ENCODE results near the gene STK10. TPM values are rescaled to one million over a fixed set of nuclear protein-coding genes. Genes with fewer than 3 reads are reported as not detected.
A peak's percentile ranks its signal among the peaks of the same experiment; 100 is the strongest.

STK10 gene
- total RNA-seq, 1 donor from 2014 or later, result 22.3 TPM

DNA sequence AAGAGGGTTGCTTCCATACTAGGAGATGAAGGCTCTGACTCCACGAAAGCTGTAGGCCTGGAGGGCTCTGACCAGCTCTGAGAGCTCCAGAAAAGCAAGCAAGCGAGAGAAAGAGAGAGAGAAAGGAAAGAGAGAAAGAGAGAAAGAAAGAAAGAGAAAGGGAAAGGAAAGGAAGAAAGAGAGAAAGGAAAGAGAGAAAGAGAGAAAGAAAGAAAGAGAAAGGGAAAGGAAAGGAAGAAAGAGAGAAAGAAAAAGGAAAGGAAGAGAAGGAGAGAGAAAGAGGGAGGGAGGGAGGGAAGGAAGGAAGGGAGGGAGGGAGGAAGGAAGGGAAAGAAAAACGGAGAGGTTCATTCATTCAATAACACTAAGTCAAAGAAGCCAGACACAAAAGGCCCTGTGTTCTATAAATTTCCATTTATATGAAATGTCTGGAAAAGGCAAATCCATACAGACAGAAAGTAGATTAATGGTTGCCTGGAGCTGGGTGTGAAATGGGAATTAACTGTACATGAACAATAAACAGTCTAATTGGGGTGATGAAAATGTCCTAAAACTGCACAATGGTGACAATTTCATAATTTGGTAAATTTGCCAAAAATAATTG, 1.8 kb upstream of the STK10 start:
- DNase-seq (ENCODE audit: low read depth), result no peak

DNA sequence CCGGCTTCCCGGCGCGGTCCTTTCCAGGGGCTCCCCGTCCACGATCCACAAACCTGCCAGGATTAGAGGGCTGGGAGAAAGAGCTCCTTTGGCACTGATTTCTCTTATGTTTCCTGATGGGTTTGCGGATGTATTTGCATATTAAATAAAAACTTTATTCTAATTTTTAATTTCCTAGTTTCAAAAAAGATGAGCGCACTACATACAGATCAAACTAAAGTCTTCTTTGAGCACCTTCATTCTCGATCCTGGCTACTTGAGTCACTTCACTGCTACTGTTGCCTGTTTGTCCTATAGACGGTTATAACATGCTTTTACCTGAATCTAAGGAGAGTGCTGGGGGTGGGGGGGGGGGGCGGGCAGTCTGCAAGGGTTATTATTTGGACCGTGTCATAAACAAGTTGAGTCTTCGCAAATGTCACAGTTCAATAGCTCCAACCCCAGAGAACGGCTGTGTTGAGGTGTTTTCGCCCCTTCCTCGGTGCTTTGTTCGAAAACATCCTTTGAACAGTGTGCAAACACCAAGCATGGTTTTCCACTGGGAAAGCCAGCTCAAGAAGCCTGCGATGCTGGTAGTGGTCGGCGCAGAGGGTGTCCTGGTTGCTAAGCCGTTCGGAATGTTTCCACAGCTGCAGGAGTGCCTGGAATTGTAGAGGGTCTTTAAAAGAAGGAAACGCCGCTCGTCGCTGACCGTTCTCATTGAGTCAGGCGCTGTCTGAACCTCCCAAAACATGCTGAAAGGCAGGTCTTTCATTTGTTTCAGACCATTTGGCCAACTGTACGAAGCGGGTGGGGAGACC, 1.1 kb upstream of the STK10 start:
- no peak for DNase-seq (ENCODE audit: low read depth)

DNA sequence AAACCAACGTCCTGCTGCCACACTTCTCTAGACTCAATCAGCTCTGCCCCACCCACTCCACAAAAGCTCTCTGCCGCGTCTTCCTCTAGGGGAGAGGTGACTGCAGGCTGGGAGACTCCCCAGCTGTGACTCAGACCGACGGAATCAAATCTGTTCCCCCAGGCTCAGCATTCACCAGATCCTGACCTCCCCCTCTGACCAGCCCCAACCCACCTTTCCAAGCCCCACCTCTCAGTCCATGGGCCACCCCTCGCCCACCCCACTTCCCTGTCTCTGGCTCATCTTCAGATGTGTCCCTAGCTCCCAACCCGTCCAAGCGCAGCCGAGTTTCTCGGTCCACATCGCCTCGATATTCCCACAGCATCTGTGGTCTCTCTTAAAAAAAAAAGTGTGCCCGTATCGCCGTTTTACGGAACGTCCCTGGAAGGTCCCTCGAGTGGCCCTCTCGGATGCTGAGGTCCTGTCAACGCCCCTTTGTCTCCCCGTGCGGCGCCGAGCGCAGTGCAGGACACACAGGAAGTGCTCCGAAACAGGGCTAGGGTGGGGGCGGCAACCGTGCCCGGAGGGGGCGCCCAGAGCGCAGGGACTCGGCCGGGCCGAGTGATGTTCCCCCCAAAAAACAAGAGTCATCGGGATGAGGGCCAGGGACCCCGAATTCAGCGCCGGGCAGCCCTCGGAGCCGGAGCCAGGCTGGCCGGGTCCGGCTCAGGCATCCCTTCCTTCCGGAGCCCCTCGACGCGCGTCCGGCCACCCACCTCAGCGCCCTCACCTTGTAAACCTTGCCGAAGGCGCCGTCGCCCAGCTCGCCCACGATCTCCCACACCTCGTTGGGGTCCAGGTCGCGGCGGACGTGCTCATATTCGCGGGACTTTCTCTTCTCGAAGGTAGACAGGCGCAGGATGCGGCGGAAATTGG, 649 bp downstream of the STK10 start:
- peak; percentile 66 for DNase-seq (ENCODE audit: low read depth)

DNA sequence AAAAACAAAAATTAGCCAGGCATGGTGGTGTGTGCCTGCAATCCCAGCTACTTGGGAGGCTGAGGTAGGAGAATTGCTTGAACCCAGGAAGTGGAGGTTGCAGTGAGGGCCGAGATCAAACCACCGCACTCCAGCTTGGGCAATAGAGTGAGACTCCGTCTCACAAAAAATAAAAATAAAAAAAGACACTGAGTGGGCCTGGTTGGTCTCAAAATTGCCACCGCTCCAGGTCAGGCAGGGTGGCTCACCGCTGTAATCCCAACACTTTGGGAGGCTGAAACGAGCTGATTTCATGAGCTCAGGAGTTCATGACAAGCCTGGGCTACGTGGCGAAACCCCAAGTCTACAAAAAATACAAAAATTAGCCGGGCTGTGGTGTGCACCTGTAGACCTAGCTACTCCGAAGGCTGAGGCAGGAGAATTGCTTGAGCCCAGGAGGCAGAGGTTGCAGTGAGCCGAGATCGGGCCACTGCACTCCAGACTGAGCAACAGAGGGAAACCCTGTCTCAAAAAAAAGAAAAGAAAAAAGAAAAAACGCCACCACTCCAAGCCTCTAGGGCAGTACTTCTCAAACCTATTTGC, 1.8 kb downstream of the STK10 start:
- no peak for DNase-seq (ENCODE audit: low read depth)

DNA sequence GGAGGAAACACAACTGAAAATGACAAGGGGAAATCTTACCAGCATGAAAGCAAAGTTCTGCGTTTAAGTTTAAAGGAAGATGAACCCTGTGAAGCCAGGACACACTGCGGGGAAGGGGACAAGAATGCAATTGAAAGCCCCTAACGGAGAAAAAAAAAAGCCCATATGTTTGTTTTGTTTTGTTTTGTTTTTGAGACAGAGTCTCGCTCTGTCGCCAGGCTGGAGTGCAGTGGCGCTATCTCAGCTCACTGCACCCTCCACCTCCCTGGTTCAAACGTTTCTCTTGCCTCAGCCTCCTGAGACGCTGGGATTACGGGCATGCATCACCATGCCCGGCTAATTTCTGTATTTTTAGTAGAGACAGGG, 2.9 kb downstream of the STK10 start:
- DNase-seq (ENCODE audit: low read depth), result no peak

DNA sequence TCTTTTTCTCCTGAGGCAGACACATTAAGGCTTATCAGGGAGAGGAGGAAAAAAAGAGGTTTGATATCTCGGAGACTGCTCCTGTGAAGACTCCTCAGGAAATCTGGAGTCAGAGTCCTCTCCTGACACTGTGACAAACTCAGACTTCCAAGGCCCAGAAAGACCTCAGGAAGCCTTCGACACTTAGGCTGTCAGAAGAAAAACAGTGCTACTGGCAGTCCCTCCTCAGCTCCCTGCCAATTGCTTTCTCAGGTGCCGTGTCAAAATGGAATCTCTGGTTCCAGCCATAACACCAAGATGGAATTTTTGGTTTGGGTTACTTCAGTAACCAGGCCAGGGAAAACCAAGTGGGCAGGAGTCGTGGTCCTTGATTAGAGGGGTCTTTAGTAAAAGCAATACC, 4.1 kb downstream of the STK10 start:
- DNase-seq (ENCODE audit: low read depth), result no peak

DNA sequence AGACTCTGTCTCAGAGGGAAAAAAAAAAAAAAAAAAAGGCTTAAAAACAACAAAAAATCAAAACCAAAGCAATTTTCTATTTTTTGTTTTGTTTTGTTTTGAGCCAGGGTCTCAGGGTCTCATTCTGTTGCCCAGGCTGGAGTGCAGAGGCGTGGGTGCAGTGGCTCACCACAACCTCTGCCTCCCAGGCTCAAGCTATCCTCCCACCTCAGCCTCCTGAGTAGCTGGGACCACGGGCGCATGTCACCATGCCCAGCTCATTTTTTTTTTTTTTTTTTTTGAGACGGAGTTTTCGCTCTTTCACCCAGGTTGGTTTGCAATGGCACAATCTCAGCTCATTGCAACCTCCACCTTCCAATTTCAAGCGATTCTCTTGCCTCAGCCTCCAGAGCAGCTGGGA, 5.7 kb downstream of the STK10 start:
- DNase-seq (ENCODE audit: low read depth), result no peak

DNA sequence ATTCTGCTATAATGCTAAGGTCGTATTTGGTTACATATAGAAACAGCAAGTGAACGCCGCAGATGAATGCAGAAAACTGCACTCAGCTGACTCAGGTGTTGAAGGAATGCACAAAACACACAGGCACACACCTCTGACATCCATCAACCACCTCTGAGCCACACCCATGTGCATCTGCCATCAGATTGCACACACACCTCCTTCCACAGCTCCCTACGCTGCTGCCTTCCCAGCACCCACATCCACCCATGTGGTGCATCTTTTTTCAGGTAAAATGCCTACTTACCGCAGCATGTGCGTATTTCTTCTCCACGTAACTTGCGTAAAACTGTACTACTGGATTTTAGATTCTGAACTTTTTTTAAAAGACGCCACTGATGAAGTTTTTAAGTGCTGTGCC, 7.1 kb downstream of the STK10 start:
- no peak for DNase-seq (ENCODE audit: low read depth)

DNA sequence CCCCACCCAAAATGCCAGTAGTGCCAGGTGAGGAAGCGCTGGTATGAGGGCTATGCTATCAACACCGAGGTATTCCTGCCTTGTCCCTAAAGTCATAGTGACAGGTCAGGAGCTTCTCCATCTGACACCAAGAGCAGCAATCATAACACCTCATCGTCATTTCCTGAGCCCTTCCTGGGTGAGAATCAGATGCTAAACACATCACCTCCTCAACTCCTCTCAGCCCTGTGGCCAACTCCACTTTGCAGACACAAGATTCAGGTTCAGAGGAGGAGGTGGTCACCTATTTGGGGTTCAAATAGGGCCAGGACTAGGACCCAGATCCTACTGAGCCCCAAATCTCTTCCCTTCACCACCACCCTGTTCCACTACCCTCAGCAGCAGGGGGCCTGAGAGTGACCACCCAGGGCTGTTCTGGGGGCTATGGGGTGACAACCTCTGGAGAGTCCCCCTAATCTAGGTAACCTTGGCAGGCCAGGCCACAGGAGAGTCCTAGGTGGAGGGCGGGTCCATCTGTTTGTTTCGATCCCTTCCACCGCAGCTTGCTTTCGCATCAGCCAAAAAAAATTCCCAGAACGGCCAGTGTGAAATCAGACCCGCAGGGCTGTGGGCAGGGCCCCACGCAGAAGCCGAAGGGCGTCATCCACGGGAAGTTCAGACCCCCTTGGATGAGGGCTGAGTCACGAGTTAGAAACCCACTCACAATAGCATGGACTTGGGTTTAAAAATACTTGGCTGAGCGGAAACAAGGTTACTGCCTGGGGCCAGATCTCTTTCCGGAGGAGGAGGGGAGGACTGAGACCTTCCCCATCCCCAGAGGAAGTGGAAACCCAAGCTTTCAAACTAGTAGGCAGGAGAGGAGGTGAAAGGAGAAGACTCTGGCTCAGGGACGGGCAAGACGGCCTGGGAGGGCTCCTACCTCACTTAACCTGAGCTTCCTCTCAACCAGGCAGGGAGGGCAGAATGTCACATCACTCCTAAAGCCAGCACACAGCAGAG, 8.7 kb downstream of the STK10 start:
- DNase-seq (ENCODE audit: low read depth), result no peak

DNA sequence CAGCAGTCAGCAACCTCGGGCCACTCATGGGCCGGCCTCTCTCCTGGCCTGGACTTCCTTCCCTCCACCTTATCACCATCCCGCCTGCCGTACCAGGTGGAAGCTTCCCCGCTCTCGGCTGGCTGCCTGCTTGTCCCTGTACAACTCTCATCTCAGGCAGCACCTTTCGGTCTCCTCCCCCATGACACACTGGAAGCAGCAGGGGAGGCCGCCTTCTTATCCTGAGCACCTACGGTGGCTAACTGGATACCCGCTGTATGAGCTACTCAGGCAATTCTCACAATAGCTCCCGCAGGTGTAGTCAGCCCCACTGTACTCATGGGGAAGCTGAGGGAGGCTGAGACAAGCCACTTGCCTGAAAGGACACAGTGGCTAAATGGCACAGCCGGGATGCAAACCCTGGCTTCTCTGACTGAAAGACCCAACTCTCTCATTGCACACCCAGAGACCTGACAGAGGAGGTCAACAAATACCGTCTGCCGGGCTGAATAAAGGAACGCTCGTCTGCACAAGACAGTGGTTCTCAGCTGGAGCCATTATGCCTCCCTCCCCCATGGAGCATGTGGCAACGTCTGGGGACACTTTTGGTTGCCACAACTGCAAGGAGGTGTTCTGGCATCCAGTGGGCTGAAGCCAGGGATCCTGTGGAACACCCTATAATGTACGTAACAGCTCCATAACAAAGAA, 9.6 kb downstream of the STK10 start:
- DNase-seq (ENCODE audit: low read depth), result no peak

DNA sequence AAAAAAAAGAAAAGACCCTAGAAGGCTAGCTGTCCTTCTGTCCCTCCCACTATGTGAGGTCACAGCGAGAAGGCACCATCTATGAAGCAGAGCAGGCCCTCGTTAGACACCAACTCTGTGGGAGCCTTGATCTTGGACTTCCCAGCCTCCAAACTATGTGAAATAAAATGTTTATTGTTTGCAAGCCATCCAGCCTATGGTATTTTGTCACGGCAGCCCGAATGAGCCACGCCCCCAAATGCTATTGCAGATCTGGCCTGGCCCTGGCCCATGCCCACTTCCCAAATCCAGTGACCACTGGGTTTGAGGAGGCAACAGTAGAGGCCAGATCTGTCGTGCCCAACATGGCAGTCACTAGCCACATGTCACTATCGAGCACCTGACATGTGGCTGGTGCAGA, 10.8 kb downstream of the STK10 start:
- DNase-seq (ENCODE audit: low read depth), result no peak

DNA sequence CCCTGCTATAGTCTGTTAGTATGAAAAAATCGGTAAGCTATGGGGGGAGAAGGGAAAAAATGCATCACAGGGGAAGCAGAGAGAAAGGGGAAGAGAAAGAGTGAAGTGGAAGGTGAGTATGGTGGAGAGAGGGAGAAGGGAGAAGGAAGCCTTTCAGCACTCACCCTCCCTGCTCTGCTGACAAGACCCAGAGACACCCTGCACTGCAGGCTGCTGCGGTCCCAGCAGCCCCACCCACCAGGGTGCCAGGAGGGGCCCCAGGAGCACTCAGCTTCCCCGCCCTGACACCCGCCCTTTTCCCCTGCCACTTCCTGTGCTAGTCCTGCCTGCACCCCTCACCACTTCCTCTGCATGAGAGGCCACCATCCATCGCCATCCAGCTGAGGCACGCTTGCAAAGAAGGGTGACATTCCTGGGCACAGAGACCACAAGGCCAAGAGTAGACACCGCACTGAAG, 12.7 kb downstream of the STK10 start:
- DNase-seq (ENCODE audit: low read depth), result no peak

DNA sequence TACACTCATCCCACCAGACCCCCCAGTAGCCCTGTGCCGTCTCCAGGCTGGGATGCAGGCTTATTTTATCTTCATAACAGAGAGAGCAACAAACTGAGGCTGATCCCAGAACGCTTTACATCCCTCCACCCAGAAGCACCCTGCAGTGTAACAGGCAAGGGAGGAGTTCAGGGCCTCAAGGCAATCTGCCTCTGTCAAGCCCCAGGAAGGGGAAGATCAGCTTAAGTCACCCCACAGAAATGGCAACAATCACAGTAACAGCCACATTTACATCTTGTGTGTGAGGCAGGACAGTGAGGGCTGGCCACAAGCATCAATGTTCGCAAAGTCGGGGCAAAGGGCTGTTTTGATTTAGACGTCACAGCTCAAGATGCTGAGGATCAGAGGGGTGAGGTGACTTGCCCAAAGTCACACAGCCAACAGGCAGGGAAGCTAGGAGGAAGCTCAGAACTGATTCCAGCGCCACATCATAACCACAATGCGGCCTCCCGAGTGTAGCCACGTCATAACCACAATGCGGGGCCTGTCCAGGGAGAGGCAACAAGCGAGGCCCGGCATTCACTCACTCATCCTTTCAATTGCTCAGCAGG, 14.4 kb downstream of the STK10 start:
- DNase-seq (ENCODE audit: low read depth), result peak; percentile 42

DNA sequence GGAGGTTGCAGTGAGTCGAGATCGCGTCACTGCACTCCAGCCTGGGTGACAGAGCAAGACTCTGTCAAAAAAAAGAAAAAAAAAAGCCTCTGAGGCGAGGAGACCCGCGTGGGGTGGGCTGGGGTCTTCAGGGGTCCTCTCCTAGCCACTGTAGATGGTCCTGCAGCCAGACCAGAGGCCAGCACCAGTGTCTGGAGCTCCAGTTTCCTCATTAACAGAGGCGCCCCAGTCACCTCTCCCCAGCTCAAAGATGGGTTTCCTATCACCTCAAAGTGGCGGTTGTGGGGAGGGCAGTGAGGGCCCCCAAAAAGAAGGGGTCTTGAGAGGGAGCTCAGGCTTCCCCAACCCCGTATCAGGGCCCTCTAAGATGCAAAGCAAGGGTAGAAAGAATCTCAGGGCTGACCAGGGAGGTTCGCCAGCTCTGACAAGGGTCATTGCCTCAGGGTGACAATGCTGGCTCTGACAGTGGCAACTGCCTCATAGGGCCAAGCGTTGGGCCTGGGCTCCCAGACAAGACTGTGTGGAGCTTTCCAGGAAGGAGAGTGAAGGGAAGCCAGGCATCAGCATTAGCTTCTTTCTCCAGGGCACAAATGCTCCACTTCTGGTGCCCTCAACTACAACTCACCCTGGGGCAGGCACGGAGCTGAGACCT, 15.0 kb downstream of the STK10 start:
- DNase-seq (ENCODE audit: low read depth), result no peak

DNA sequence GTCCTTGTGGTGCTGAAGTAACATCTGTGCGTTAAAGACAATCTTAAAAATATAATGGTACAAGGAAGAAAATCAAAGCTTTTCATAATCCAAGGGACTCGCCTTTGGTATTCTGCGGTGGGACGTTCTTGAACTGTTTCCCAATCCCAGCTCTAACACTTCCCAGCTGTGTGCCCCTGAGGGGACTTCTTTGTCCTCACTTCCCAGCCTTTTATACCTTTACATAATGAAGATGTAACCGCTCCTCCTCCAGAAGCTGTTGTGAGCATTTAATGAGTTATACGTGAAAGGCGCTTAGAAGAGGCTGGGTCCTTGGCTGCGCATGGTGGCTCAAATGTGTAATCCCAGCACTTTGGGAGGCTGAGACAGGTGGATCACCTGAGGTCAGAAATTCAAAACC, 16.9 kb downstream of the STK10 start:
- DNase-seq (ENCODE audit: low read depth), result no peak

DNA sequence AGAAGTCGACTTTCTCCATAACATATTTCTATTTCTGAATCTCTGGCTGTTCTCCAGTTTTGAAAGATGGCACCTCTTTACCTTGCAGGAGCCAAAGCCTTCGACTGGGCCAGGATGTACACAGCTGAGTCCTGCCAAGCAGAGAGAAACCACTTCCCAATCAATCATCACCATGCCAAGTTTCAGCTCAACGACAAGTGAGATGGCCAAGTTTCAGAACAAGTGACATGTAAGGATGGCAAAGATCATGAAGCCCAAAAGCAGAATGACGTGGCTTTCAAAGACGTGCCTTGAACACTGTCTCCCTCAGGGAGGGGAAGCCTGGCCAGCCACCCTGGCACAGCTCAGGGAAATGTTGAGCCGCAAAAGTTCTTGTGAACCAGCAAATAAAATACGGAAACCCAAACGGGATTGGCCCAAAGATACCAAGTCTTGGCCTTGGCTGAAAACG, 17.7 kb downstream of the STK10 start:
- DNase-seq (ENCODE audit: low read depth), result no peak

DNA sequence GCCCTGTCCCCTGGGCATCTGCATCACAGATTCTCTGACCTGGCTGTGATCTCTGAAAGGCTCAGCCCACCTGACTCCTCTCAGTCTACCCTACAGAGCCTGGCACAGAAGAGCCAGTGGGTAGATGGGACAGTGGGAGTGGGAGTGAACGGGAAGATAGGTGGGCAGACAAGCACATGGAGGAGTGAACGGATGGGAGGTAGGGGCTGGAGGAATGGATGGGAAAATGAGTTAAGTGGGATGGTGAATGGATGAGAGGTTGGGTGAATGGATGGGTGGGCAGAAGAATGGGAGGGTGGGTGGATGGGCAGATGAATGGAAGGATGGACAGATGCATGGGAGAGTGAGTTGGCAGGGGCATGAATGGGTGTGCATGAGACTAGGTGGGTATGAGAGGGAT, 18.8 kb downstream of the STK10 start:
- no peak for DNase-seq (ENCODE audit: low read depth)

DNA sequence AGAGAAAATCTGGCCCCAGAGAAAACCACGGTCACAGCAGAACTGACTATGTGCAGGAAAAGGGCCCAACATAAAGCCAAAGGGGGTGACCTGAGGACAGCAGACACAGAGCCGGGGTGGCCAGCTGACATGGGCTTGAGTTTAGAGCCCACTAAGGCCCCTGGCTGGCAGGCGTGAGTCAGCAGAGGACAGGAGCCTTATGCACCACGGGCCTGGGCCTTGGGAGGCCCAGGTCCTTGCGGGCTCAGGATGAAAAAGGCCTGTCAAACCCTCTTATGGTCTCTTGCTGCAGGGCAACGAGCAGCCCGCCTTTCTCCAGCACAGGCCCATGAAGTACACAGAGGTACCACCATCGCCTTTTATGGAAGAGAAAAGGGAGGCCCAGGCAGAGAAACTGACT, 19.7 kb downstream of the STK10 start:
- peak; percentile 46 for DNase-seq (ENCODE audit: low read depth)

DNA sequence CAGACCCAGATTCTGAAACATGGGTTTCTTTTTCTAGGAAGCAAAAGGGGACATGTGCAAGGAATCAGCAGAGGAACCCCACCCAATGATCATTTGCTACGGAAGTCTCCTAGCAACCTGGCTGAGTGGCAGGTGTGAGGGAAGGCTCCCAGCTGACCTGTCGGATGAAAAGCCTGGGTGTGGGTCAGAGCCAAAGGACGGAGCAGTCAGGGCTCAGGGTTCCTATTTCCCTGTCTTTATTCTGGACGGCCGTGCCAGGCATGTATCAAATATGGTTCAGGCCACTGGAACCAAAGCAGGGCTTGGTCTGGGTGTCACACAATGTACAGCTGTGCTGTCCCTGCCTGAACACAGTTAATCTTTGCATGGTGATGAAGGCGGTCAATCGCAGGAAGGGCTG, 20.1 kb downstream of the STK10 start:
- DNase-seq (ENCODE audit: low read depth), result peak; percentile 35
